ENCODE results near the gene MRPL34. TPM values are rescaled to one million over a fixed set of nuclear protein-coding genes. Genes with fewer than 3 reads are reported as not detected.
A peak's percentile ranks its signal among the peaks of the same experiment; 100 is the strongest.

MRPL34 gene
- total and polyA plus RNA-seq, 9 of the 15 experiments (the other 6 are each of a cell fraction or from before 2014, with no cell fraction given): 11.5 to 256 (median 72.5) TPM

GRCh38 chr19:17309198-17309964 is 3.7 kb downstream of the MRPL34 start, which contains the start of gene DDA1 (continued):
- TF ChIP-seq CHD2 (IDR thresholded peaks at IDR 0.05; ENCODE audit: low read depth, low read length) (peak; percentile 90), HDAC6 (IDR thresholded peaks at IDR 0.05; ENCODE audit: low read depth, low read length) (no peak), CREB1 (IDR thresholded peaks at IDR 0.05) (0 out of 2 replicates have a peak, but pooled peaks have one; percentile 53), CREB1 (CRISPR knock-in tag; IDR thresholded peaks at IDR 0.05) (peak; percentile 77), CC2D1A (IDR thresholded peaks at IDR 0.05) (peak; percentile 100), FOXK2 (conservative IDR thresholded peaks at IDR 0.05 in 1 of 2, IDR thresholded peaks at IDR 0.05 in 1 of 2; ENCODE audit: low read depth in 2 of 2) (peak; percentile 36; a peak in 2 of 4 replicates), FOXM1 (IDR thresholded peaks at IDR 0.05; ENCODE audit: low read depth) (no peak), FOXM1 (CRISPR knock-in tag; IDR thresholded peaks at IDR 0.05; ENCODE audit: low read depth) (no peak), MYC (IDR thresholded peaks at IDR 0.05; ENCODE audit: low read depth, low read length) (0 out of 2 replicates have a peak, but pooled peaks have one; percentile 15), MYC (CRISPR knock-in tag; IDR thresholded peaks at IDR 0.05; ENCODE audit: borderline replicate concordance, low read depth) (peak; percentile 54; the same call in 1 of the 2 replicates), ZBTB26 (CRISPR knock-in tag; IDR thresholded peaks at IDR 0.05) (peak; percentile 7; the same call in 1 of the 2 replicates), PHF8 (IDR thresholded peaks at IDR 0.05; ENCODE audit: borderline replicate concordance, low read length) (peak; percentile 78; the same call in 1 of the 2 replicates), ZNF584 (CRISPR knock-in tag; IDR thresholded peaks at IDR 0.05; ENCODE audit: low read depth) (peak; percentile 9; the same call in 1 of the 2 replicates), LEF1 (IDR thresholded peaks at IDR 0.05) (no peak; the same call in 1 of the 2 replicates), ZNF121 (CRISPR knock-in tag; conservative IDR thresholded peaks at IDR 0.05) (no peak), SIN3B (IDR thresholded peaks at IDR 0.05; ENCODE audit: low read depth) (peak; percentile 81; the same call in 1 of the 2 replicates), EP400 (IDR thresholded peaks at IDR 0.05) (peak; percentile 24; the same call in 1 of the 2 replicates), BDP1 (IDR thresholded peaks at IDR 0.05; ENCODE audit: insufficient read depth, insufficient read length) (peak; percentile 27), ZBTB33 (CRISPR knock-in tag; IDR thresholded peaks at IDR 0.05) (no peak), USF1 (CRISPR knock-in tag; IDR thresholded peaks at IDR 0.05) (0 out of 2 replicates have a peak, but pooled peaks have one; percentile 5), TBL1XR1 (IDR thresholded peaks at IDR 0.05; ENCODE audit: low read length in 2 of 2) (peak in 1 of 2 experiments; percentile 66; a peak in 1 of 4 replicates), WHSC1 (IDR thresholded peaks at IDR 0.05; ENCODE audit: low read length) (no peak), YY1 (IDR thresholded peaks at IDR 0.05; ENCODE audit: borderline replicate concordance in 1 of 3, control insufficient read depth in 1 of 3, extremely low read depth in 1 of 3, insufficient read depth in 3 of 3, insufficient read length in 1 of 3, insufficient replicate concordance in 2 of 3, low read depth in 1 of 3, low read length in 2 of 3) (peak; percentile 39 to 80 (median 77)), PPARD (CRISPR knock-in tag; IDR thresholded peaks at IDR 0.05) (no peak)

Measured in K562 (cell line).